HG03432 (cell line): Measurements from ENCODE around the gene TLR6.
"Not testable (repeated sequence)": the region's sequence is repeated elsewhere in the genome, so short reads cannot be mapped to it uniquely, and the experiment has no call there.

Experiments used
- ATAC-seq: cut with Tn5 transposase; IDR thresholded peaks from one replicate; pipeline ENCODE4 v1.9.1; 2021; ENCODE audit warnings: mild to moderate bottlenecking, moderate library complexity; ENCODE audit not compliant: unreplicated experiment

Gene TLR6

GRCh38 chr4:38823766-38824165 lies 32.9 kb downstream of the TLR6 start:
- no peak for ATAC-seq

DNA sequence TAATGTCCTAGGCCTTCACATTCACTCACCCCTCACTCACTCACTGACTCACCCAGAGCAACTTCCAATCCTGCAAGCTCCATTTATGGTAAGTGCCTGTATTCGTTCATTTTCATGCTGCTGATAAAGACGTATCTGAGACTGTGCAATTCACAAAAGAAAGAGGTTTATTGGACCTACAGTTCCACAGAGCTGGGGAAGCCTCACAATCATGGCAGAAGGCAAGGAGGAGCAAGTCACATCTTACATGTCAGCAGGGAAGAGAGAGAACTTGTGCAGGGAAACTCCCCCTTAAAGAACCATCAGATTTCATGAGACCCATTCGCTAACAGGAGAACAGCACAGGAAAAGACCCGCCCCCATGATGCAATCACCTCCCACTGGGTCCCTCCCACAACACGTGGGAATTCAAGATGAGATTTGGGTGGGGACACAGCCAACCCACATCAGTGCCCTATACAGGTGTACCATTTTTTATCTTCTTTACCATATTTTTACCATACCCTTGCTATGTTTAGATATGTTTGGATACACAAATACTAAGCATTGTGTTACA lies 33.8 kb downstream of the TLR6 start:
- ATAC-seq, result no peak

- ATAC-seq, result no peak
Measured at GRCh38 chr4:38821739-38822138, 34.9 kb downstream of the TLR6 start.

DNA sequence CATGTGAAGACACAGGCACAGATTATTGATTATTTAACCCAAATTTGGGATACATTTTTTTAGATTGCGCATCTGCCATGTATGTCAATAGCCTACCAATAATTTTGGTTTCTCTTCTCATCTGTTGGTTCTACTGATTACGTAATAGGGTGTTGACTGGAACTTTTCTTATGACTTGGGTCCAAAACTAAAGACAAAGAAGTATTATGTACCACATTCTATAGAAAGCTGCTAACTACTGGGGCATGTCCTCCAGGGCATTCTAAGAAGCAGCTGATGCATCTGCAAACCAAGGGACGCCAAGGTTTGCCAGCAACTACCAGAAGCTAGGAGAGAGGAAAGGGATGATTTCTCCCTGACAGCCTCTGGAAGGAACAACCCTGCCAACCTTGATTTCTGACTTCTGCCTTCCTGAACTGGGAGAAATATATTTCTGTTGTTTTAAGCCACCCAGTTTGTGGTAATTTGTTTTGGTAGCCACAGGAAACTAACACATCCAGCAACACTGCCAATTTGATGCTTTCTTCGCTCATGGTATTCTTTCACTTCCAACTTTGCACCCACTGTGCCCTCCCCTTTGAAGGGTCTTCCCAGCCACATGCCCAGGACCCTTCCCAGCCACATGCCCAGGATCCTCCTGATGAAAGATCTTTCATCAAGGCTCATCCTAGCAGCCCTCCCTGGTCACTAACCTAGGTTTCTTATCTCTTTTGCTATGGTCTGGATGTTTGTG lies 36.1 kb downstream of the TLR6 start:
- peak; percentile 61 for ATAC-seq

DNA sequence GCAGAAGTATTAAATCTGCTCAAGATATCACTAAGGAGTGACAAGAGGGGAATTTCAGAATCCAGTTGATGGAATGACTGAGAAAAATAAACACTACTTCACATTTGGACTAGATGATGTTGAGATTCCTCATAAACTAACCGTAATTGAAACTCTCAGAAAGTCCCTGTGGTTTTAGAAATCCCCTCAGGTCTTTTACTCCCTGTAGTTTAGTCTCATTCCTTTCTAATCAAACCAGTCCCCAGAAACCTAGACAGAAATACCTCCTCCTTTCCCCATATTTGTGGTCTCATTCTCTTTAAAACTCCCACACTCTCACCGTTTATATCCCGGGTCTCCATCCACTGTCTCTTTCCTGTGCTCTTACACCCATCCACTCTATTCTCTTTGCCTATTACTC lies 37.0 kb downstream of the TLR6 start:
- ATAC-seq, result peak; percentile 34

GRCh38 chr4:38818441-38818976 lies 38.1 kb downstream of the TLR6 start:
- ATAC-seq, result peak; percentile 65

- no peak for ATAC-seq
Measured at GRCh38 chr4:38815885-38816782, 40.5 kb downstream of the TLR6 start.

DNA sequence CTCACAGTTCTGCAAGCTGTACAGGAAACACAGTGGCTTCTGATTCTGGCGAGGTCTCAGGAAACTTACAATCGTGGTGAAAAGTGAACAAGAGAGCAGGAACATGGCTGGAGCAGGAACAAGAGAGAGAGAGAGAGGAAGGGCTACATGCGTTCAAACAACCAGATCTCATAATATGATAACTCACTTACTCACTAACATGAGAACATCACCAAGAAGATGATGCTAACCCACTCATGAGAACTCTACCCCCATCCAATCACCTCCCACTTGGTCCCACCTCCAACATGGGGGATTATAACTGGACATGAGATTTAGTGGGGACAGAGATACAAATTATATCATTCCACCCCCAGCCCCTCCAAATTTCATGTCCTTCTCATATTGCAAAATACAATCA lies 42.2 kb downstream of the TLR6 start:
- no peak for ATAC-seq

DNA sequence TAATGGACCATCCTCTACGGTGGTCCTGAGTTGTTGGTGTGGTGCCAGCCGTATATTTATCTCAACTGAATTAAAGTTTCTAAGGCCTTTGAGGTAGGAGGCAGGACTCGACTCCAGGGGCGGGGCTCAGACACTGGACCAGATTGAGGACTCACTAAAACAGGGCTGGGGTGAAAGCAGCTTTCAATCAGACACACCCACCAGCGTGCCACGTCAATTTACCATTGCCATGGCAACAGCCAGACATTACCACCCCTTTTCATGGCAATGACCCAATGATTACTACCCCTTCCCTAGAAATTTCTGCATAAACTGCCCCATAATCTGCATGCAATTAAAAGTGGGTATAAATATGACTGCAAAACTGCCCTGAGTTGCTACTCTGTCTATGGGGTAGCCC lies 45.3 kb downstream of the TLR6 start:
- ATAC-seq, result no peak

DNA sequence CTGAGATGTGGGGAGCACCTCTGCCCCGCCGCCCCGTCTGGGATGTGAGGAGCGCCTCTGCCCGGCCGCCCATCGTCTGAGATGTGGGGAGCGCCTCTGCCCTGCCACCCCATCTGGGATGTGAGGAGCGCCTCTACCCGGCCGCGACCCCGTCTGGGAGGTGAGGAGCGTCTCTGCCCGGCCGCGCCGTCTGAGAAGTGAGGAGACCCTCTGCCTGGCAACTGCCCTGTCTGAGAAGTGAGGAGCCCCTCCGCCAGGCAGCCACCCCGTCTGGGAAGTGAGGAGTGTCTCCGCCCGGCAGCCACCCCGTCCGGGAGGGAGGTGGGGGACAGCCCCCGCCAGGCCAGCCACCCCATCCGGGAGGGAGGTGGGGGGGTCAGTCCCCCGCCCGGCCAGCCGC lies 49.2 kb downstream of the TLR6 start:
- ATAC-seq, result not testable (repeated sequence)

DNA sequence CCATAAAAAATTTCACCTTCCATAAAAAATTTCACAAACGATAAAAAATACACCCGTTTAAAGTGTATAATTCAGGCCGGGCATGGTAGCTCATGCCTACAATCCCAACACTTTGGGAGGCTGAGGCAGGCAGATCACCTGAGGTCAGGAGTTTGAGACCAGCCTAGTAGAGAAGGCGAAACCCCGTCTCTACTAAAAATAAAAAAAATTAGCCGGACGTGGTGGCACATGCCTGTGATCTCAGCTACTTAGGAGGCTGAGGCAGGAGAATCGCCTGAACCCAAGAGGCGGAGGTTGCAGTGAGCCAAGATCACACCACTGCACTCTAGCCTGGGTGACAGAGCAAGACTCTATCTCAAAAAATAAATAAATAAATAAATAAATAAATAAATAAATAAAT lies 50.4 kb downstream of the TLR6 start:
- ATAC-seq, result not testable (repeated sequence)

GRCh38 chr4:38805530-38806145 lies 51.0 kb downstream of the TLR6 start:
- peak; percentile 82 for ATAC-seq

DNA sequence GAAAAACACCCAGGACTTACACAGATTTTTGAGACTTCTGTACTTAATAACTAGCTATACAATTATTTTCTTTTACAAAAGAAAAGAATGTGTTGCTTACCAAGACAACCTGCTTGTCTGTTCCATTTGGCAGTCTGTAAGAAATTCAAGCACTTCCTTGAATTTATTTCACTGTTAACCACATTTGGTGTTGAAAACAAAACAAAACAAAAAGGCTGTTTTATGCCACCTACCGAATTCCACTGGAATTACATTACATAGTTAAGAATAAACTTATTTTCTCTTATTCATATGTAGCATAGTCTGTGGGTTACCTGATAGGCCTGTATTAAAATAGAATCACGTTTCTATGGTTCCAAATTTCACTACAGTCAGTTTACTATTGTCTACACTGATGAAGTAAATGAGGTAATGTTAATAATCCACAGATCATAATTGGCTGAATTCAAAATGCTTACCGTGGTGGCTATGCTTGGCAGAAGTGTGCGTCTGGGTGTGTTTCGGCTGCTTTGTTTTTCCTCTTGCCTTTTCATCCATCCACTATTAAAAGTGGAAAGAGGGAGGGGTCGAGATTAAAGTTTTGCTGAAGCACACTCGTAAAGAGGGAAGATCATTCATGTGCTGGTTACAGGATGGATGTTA lies 51.8 kb downstream of the TLR6 start, which contains the start of gene TLR1:
Gene TLR1, minus strand, starts transcription at position 138 of the 642 bp plus-strand sequence. CDS start 5,960 bp downstream, outside the sequence.
- ATAC-seq, result peak; percentile 27

DNA sequence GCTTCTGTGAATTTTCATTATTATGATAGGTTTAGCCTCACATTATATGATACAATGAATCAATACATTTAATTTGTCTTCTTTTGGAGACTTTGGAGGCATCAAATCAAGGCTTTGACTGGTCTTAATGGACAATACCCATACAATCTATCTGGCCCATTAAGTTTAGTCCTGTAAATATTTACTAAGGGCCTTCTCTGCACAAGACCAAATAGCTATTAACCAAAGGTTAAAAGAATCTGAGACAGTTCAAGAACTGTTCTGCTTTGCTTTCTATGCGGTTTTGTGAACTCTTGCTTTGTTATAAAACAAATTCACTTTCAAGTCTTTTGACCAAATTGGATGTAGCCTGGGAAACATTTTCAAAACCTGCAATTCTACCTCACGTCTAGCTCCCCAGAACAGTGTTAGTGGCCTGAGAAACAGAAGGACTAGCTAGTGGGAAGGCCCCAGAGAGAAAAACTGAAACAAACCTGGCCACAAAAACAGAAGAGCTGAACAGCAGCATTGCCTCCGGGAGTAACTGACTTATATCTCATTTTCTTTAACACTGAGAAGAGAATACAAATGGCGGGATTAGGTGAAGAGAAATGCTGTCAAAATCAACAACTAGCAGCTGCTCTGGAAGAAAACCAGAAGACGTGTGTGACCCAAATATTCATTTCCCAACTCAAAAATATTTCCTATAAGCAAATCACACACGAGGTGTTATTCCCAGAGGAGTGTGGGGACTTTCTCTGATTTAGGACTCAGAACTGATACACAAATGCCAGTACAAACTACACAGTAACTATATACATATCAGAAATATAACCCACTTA lies 52.6 kb downstream of the TLR6 start:
- ATAC-seq, result peak; percentile 62

DNA sequence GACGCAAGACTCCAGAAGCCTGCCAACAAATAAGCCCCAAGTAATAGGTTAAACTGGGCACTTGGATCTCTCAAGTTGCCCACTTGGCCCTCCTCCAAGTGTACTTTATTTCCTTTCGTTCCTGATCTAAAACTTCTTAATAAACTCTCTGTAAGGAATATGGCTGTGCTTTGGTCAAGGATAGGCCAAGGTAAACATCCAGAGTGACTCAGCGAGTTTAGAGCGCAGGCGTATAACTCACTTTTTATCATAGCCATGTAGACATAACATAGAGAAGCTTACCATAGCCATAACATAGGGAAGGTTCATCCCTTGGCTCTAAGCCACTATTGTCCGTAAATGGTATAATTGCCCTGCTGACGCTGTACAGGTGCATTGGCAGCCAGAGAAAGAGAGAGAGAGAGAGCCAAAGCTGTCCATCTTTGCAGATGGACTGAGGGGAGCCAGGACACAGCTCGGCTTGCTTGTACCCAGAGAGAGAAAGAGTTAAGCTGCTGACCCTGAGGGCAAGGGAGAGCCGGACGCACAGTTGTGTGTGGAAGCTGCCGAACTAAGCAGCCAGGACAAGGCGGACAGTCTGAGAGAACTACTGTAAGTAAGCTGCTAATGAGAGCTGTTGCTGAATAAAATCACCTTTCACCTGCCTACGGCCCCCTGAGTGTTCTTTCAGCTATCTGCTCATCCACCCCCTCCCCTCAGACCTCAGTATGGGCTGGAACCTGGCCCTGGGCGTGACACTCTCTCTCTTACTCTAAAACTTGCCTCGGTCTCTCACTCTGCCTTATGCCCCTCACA lies 53.9 kb downstream of the TLR6 start:
- no peak for ATAC-seq

DNA sequence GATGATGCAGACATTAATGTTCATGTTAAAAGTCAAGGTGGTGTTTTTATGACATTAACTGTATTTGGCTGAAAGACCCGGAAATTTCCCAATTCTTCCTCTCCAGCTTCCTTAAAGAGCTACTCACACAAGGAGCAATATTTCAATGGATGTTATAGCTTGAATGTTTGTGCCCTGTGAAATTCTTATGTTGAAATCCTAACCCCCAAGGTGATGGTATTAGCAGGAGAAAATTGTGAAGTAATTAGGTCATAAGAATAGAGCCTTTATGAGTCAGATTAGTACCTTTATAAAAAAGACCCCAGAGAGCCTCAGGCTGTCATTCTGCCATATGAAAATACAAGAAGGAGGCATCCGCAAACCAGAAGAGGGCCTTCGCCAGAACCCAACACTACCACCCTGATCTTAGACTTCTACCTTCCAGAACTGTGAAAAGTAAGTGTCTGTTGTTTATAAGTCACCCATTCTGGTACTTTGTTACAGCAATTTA lies 55.6 kb downstream of the TLR6 start:
- no peak for ATAC-seq

- no peak for ATAC-seq
Measured at GRCh38 chr4:38800366-38800765, 56.3 kb downstream of the TLR6 start.

DNA sequence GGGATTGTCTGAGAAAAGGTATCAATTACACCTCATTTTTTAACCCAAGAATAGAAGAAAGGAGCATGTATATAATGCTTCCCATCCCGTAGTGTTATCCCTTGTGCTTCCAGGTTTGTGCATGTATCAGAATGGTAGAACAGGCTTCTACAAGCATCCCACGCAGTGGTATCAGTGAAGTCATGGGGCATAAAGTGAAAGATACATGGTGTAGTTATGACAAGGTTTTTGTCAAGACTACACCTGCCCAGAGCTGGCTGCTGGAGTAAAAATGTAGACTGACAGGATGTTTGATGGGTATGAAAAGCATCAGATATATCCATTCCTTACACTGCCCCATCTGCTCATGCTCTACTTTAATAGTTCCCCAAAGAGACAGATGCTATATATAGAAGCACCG lies 61.5 kb downstream of the TLR6 start:
- no peak for ATAC-seq

- no peak for ATAC-seq
Measured at GRCh38 chr4:38794051-38794450, 62.6 kb downstream of the TLR6 start.
